H54 (cell line): ENCODE data around the gene FOXO1.

Experiments used
- DNase-seq: peaks from one replicate; pipeline ENCODE4 v3.0.0; 2011; ENCODE audit warnings: low spot score, mixed read lengths; ENCODE audit not compliant: insufficient read length
- FAIRE-seq: peaks from 3 replicates; lab custom pipeline; 2011; peaks lifted over from hg19 to GRCh38; lab: Jason Lieb, UNC
- POLR2A ChIP-seq: IDR thresholded peaks from 2 replicates; pipeline ENCODE4 v1.6.1; 2011; ENCODE audit warnings: low read depth, mild to moderate bottlenecking, low read length

The FOXO1 gene

DNA sequence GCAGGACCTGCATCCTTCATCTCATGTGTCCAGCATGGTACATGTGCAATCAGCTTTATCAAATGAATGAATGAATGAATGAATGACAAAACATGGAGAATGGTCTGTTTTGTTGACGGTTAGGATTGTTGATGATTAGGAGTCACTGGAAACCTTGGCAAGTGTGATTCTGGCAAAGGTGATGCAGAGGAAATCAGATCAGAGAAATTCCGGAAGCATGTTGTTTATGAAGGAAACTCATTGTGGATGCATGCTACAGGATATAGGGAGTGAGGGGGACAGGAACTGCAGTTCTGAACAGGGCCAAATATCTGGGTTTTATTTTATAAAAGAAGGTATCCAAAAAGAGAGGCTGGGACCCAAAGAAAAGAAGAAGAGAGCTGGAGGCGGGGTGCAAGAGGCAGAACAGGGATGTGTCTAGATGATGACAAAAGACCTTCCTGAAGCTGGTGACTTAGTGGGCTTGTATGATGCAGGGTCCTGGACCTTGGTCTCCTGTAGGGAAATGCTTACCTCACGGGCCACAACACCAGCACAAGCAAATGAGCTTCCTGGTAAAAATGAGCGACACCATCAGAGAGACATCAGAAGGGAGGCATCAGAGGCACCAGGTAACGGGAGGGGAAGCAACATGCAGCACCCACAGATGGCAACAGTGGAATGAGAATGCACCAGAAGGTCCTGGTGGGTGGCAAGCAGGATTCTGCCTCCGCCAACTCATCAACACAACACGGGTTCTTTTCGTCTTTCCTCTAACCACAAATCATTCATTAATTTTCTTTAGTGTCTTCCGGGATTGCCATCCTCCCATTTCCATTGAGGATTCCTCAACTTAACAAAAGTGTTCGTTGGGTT, 159.6 kb downstream of the FOXO1 start:
- no peak for TF ChIP-seq POLR2A
- DNase-seq, result no peak
- FAIRE-seq, result no peak
